A549 (cell line): Measurements from ENCODE around the gene UMOD.

Experiments used
- BCL3 ChIP-seq: fragments of >200 bp; sonication (Bioruptor Twin); formaldehyde crosslinking; IDR thresholded peaks from 3 replicates; pipeline ENCODE4 v1.6.1; 2016
- CEBPB ChIP-seq, 2 experiments: fragments of >200 bp in 1 of 2; sonication (Bioruptor Twin) in 1 of 2; formaldehyde crosslinking in 1 of 2; IDR thresholded peaks; 2 replicates each; pipeline ENCODE4 v1.6.1; 2012 to 2016
- CTCF ChIP-seq: fragments of >200 bp; sonication (Bioruptor Twin); formaldehyde crosslinking; IDR thresholded peaks from 3 replicates; pipeline ENCODE4 v1.5.1; 2016
- EP300 ChIP-seq, 2 experiments: fragments of >200 bp; sonication (Bioruptor Twin); formaldehyde crosslinking; IDR thresholded peaks; 2 replicates in 1 of 2; 3 replicates in 1 of 2; pipeline ENCODE4 v1.6.1; 2016 to 2017
- HOXB5 ChIP-seq: fragments of 250-450 bp; sonication (Bioruptor Pico); IDR thresholded peaks from 2 replicates; pipeline ENCODE4 v1.5.0; 2020; ENCODE audit warnings: mild to moderate bottlenecking, moderate library complexity
- MAFK ChIP-seq: fragments of 450-650 bp; IDR thresholded peaks from 2 replicates; pipeline ENCODE4 v1.6.1; 2014; ENCODE audit not compliant: partially characterized antibody
- POLR2A ChIP-seq: IDR thresholded peaks from 2 replicates; pipeline ENCODE4 v1.6.1; 2012; ENCODE audit warnings: mild to moderate bottlenecking, low read length
- POLR2AphosphoS2 ChIP-seq: conservative IDR thresholded peaks from 2 replicates; pipeline ENCODE4 v1.6.1; 2012; ENCODE audit warnings: low read length, improper control_type of control experiment, inconsistent platforms
- ZC3H11A ChIP-seq: fragments of 450-650 bp; IDR thresholded peaks from 2 replicates; pipeline ENCODE4 v1.6.1; 2014; ENCODE audit warnings: antibody characterized with exemption, mild to moderate bottlenecking
- TF ChIP-seq, protein P1 (sequence below): IDR thresholded peaks from 2 replicates; pipeline ENCODE4 v1.6.1; 2012

DNA sequence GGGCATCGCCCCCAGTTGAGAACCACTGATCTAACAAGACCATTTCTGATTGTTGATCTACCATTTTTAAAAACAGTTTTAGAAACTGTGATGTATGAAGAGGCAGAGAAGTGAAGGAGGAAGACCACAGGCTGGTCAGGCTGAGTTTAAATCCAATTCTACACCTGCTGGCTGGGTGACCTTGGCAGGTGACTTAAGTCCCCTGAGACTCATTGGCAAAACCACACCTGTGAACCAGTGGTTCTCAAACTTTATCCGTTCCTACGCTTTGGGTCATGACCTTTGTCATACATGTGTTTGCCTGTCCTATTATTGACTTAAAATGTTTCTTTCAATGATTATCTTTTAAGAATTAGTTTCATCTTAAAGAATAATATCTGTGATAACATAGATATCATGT, 27.5 kb downstream of the UMOD start:
- no peak for TF ChIP-seq CTCF
- TF ChIP-seq ZC3H11A: no peak
- no peak for TF ChIP-seq MAFK
- TF ChIP-seq EP300 (IDR thresholded peaks at IDR 0.05): no peak
- TF ChIP-seq POLR2A: no peak
- no peak for TF ChIP-seq POLR2AphosphoS2
- no peak for TF ChIP-seq HOXB5 (CRISPR knock-in tag)
- TF ChIP-seq, protein P1, sequence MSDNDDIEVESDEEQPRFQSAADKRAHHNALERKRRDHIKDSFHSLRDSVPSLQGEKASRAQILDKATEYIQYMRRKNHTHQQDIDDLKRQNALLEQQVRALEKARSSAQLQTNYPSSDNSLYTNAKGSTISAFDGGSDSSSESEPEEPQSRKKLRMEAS: no peak
- no peak for TF ChIP-seq BCL3
- no peak for TF ChIP-seq CEBPB (IDR thresholded peaks at IDR 0.05)
